Sigmoid colon (tissue), 4 donors: ENCODE results near the gene BPTF.
"Not testable (repeated sequence)": the region's sequence is repeated elsewhere in the genome, so short reads cannot be mapped to it uniquely, and the experiment has no call there.

ENCODE experiments used
- CTCF ChIP-seq, 4 experiments: fragments of 450-650 bp in 3 of 4; fragments of 200-600 bp in 1 of 4; IDR thresholded peaks; one replicate each; pipeline ENCODE4 v1.5.1; 2016 to 2019; ENCODE audit warnings: antibody characterized with exemption in 4 of 4, mild to moderate bottlenecking in 3 of 4, moderate library complexity in 2 of 4
- POLR2A ChIP-seq, 2 donors: fragments of 450-650 bp; IDR thresholded peaks; one replicate each; pipeline ENCODE4 v1.6.1; 2016; ENCODE audit warnings: antibody characterized with exemption in 2 of 2, mild to moderate bottlenecking in 2 of 2, moderate library complexity in 2 of 2
- POLR2AphosphoS5 ChIP-seq, 4 donors: sonication (generic); formaldehyde crosslinking; IDR thresholded peaks; one replicate each; pipeline ENCODE4 v1.6.1; 2017; ENCODE audit warnings: antibody characterized with exemption in 4 of 4

- TF ChIP-seq POLR2A, CTCF, POLR2AphosphoS5 (IDR thresholded peaks at IDR 0.05): not testable (repeated sequence)
These were observed 103.5 kb downstream of the BPTF start for GRCh38 chr17:67928842-67929241.
